ENCODE data around the gene KCTD17.

The KCTD17 gene

DNA sequence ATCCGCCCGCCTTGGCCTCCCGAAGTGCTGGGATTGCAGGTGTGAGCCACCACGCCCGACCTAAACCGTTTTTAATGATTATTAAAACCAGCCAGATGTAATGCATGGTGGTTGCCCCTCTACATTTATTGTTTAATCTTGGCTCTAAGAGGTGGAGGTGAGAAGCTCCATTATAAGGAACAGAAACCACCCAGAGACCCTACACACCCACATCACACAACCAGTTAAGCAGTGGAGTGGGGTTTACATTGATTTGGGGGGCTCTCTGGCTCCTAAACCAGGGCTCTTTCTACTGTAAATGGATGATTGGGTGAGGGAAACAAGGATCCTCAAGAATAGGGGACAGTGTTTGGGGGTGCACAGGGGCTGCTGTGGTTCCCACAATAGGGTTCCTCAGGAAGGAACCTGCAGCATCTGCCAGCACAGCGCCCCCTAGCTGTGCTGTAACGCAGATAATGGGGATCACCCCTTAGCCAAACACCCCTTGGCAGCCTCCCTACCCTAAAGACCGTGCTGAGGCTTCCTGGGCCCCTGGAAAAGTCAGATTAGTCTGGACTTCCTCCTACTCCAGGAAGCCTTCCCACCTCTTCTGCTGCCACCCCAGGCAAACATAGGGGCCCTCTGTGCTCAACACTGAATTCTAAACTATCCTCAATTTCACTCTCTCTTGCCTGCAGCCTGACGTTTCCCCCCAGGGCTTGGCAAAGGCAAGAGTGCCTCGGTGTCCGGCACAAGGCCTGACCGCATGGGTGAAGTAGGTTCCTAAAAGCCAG lies 29.6 kb upstream of the KCTD17 start:
- no peak overlapping the region for H3K4me3 ChIP-seq (replicated peaks; ENCODE audit: insufficient read depth, low read length)
- DNase-seq (ENCODE audit: low read depth in 1 of 2, low spot score in 1 of 2) = peak; percentile 54 to 70
- TF ChIP-seq GABPA (IDR thresholded peaks at IDR 0.05; ENCODE audit: low read depth) (peak; percentile 51; the same call in 1 of the 2 replicates), POLR2AphosphoS5 (IDR thresholded peaks at IDR 0.05; ENCODE audit: low read depth) (no peak), REST (IDR thresholded peaks at IDR 0.05; ENCODE audit: insufficient replicate concordance, low read depth) (no peak), SPI1 (IDR thresholded peaks at IDR 0.05; ENCODE audit: borderline replicate concordance, low read depth) (peak; percentile 8; the same call in 1 of the 2 replicates)
- TF ChIP-seq, protein P1, sequence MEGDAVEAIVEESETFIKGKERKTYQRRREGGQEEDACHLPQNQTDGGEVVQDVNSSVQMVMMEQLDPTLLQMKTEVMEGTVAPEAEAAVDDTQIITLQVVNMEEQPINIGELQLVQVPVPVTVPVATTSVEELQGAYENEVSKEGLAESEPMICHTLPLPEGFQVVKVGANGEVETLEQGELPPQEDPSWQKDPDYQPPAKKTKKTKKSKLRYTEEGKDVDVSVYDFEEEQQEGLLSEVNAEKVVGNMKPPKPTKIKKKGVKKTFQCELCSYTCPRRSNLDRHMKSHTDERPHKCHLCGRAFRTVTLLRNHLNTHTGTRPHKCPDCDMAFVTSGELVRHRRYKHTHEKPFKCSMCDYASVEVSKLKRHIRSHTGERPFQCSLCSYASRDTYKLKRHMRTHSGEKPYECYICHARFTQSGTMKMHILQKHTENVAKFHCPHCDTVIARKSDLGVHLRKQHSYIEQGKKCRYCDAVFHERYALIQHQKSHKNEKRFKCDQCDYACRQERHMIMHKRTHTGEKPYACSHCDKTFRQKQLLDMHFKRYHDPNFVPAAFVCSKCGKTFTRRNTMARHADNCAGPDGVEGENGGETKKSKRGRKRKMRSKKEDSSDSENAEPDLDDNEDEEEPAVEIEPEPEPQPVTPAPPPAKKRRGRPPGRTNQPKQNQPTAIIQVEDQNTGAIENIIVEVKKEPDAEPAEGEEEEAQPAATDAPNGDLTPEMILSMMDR (IDR thresholded peaks at IDR 0.05; ENCODE audit: insufficient read depth, low read length) = peak; percentile 88

GRCh38 chr22:37022483-37023337 lies 28.8 kb upstream of the KCTD17 start:
- no peak overlapping the region for H3K27ac ChIP-seq (replicated peaks)
- no peak overlapping the region for H3K4me3 ChIP-seq (replicated peaks; ENCODE audit: insufficient read depth, low read length)
- TF ChIP-seq, protein P1 (IDR thresholded peaks at IDR 0.05; ENCODE audit: insufficient read depth, low read length) = no peak
- H3K27me3 ChIP-seq (ENCODE audit: insufficient read depth, poor library complexity, severe bottlenecking) = no peaks in the 10 kb centered on the region
- DNase-seq (ENCODE audit: low read depth in 1 of 2, low spot score in 1 of 2) = no peak

More for the DNA sequence above, 29.6 kb upstream of the KCTD17 start:
- Histone ChIP-seq H3K27me3 (ENCODE audit: insufficient read depth, poor library complexity, severe bottlenecking) (no peaks in the 10 kb centered on the region), H3K27ac (replicated peaks) (no peak overlapping the region)

- DNase-seq (ENCODE audit: low read depth in 1 of 2, low spot score in 1 of 2) = no peak
- Histone ChIP-seq H3K27ac (replicated peaks) (no peak overlapping the region), H3K4me3 (replicated peaks; ENCODE audit: insufficient read depth, low read length) (no peak overlapping the region), H3K27me3 (ENCODE audit: insufficient read depth, poor library complexity, severe bottlenecking) (no peaks in the 10 kb centered on the region)
- TF ChIP-seq POLR2AphosphoS5 (IDR thresholded peaks at IDR 0.05; ENCODE audit: low read depth) (no peak), SPI1 (IDR thresholded peaks at IDR 0.05; ENCODE audit: borderline replicate concordance, low read depth) (no peak), REST (IDR thresholded peaks at IDR 0.05; ENCODE audit: insufficient replicate concordance, low read depth) (no peak), GABPA (IDR thresholded peaks at IDR 0.05; ENCODE audit: low read depth) (no peak)
- TF ChIP-seq, protein P1 (IDR thresholded peaks at IDR 0.05; ENCODE audit: insufficient read depth, low read length) = no peak
Observed at GRCh38 chr22:37023743-37024338, 27.7 kb upstream of the KCTD17 start.

All from HL-60 (cell line).